Cardiac fibroblast (primary cell): ENCODE measurements around the gene CUL9.

ENCODE experiments used
- DNase-seq, 2 donors: peaks; one replicate each; pipeline versions ENCODE4 v3.0.0 to v3.0.0-alpha.2; 2010; ENCODE audit warnings: low read depth in 2 of 2
- H3K4me3 ChIP-seq, 2 donors: replicated peaks in 1 of 2; 1 replicate in 1 of 2; 2 replicates in 1 of 2; pipeline ENCODE4 v1.5.1; 2011; ENCODE audit warnings: low read depth in 2 of 2, low read length in 2 of 2, mild to moderate bottlenecking in 2 of 2, moderate library complexity in 1 of 2
- TF ChIP-seq, protein P1 (sequence below): IDR thresholded peaks from one replicate; pipeline ENCODE4 v1.5.1; 2011; ENCODE audit warnings: low read depth, mild to moderate bottlenecking, low read length, inconsistent platforms

Gene CUL9

GRCh38 chr6:43146261-43146660 lies 35.7 kb upstream of the CUL9 start:
- H3K4me3 ChIP-seq = no peak overlapping the region
- DNase-seq = no peak
- TF ChIP-seq, protein P1, sequence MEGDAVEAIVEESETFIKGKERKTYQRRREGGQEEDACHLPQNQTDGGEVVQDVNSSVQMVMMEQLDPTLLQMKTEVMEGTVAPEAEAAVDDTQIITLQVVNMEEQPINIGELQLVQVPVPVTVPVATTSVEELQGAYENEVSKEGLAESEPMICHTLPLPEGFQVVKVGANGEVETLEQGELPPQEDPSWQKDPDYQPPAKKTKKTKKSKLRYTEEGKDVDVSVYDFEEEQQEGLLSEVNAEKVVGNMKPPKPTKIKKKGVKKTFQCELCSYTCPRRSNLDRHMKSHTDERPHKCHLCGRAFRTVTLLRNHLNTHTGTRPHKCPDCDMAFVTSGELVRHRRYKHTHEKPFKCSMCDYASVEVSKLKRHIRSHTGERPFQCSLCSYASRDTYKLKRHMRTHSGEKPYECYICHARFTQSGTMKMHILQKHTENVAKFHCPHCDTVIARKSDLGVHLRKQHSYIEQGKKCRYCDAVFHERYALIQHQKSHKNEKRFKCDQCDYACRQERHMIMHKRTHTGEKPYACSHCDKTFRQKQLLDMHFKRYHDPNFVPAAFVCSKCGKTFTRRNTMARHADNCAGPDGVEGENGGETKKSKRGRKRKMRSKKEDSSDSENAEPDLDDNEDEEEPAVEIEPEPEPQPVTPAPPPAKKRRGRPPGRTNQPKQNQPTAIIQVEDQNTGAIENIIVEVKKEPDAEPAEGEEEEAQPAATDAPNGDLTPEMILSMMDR = no peak

GRCh38 chr6:43146709-43147688 lies 35.0 kb upstream of the CUL9 start:
- H3K4me3 ChIP-seq = no peak overlapping the region
- TF ChIP-seq, protein P1 = no peak
- no peak for DNase-seq

DNA sequence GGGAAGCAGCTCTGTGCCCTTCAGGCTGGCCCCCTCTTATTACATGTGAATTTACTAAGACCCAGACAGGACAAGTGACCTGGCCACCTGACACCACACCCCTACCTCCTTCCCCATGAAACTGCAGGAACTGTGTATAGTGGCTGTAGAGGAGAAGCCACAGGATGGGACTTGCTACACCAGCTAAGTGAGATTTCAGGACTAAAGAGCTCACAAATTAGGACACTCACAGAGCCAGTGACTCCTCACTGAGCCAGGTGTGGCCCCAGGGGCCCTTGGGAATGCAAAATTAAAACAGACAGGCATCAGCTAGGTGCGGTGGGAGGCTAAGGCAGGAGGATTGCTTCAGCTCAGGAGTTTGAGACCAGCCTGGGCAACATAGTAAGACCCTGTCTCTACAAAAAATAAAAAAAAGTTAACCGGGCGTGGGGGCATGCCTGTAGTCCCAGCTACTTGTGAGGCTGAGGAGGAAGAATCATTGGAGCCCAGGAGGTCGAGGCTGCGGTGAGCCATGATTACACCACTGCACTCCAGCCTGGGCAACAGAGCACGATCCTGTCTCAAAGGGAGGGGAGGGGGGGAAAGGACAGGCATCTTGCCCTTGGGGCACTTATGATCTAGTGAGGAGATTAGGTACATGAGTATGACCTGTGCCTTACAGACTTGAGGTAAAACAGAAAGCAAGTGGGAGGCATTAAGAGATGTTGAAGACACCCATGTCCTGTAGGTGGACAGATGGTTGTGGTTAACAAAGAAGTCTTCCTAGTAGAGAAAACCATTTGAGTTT lies 34.1 kb upstream of the CUL9 start:
- TF ChIP-seq, protein P1 = no peak
- no peak for DNase-seq
- H3K4me3 ChIP-seq = no peak overlapping the region

GRCh38 chr6:43149265-43149664 lies 32.7 kb upstream of the CUL9 start:
- peak in 1 of 2 donors; percentile 28 for DNase-seq
- TF ChIP-seq, protein P1 = no peak
- no peak overlapping the region for H3K4me3 ChIP-seq

GRCh38 chr6:43150051-43150751 lies 31.8 kb upstream of the CUL9 start:
- no peak overlapping the region for H3K4me3 ChIP-seq
- TF ChIP-seq, protein P1 = no peak
- DNase-seq = peak in 1 of 2 donors; percentile 33

DNA sequence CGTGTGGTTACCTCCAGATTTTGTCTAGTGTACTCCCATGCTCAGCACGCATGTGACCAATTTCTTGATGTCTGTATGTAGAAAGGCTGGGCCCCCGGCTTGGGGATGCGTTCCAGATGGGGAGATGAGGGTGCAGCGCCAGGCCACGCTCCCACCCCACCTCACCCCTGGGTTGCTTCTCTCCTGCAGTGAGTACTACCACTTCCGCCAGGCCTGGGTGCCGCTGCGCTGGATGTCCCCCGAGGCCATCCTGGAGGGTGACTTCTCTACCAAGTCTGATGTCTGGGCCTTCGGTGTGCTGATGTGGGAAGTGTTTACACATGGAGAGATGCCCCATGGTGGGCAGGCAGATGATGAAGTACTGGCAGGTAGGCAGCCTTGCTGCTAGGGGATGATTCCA lies 22.4 kb upstream of the CUL9 start:
- TF ChIP-seq, protein P1 = no peak
- no peak overlapping the region for H3K4me3 ChIP-seq
- no peak for DNase-seq
